Measurements from ENCODE around the gene GLRA1. TPM values are rescaled to one million over a fixed set of nuclear protein-coding genes. Genes with fewer than 3 reads are reported as not detected.
"Not testable (repeated sequence)": the region's sequence is repeated elsewhere in the genome, so short reads cannot be mapped to it uniquely, and the experiment has no call there.

GLRA1 gene
- total RNA-seq, 1 experiment from 2014 or later = not detected

- BruUV-seq (replicated peaks) = no TSS peak
- ChIA-PET POLR2A (no interaction called here), CTCF (no interaction called here)
- intact Hi-C loops (cut with micrococcal nuclease; ENCODE audit: unreplicated experiment) (no loop called here), in situ Hi-C loops (cut with HindIII; ENCODE audit: low pct_unique_long_range_greater_than_20kb, low sequenced_read_pairs) (no loop called here)
- no peaks in the 10 kb centered on the region for H3K27me3 ChIP-seq (ENCODE audit: control insufficient read depth, insufficient read depth, low read length)
- no peak for TF ChIP-seq TCF7L2 (IDR thresholded peaks at IDR 0.05; ENCODE audit: low read depth, low read length)
- TF ChIP-seq SIN3A (IDR thresholded peaks at IDR 0.05; ENCODE audit: borderline replicate concordance, insufficient read depth, low read depth, low read length) = no peak
- no peak for TF ChIP-seq POLR2AphosphoS5 (IDR thresholded peaks at IDR 0.05; ENCODE audit: low read depth, low read length)
- TF ChIP-seq REST (IDR thresholded peaks at IDR 0.05; ENCODE audit: insufficient read depth in 1 of 2, low read depth in 2 of 2, low read length in 1 of 2) = no peak
- no peak for TF ChIP-seq CTCF (IDR thresholded peaks at IDR 0.05)
- H3K4me1 ChIP-seq (ENCODE audit: control insufficient read depth, insufficient read depth, low read length) = no peaks in the 10 kb centered on the region
- no peaks in the 10 kb centered on the region for H3K9me3 ChIP-seq (ENCODE audit: control insufficient read depth, insufficient read depth, low read depth, low read length)
- no peak overlapping the region for H3K27ac ChIP-seq (ENCODE audit: low read length)
- no peak overlapping the region for H3K4me3 ChIP-seq (ENCODE audit: low read depth in 2 of 2, low read length in 2 of 2)
- ATAC-seq = no peak
- no peaks in the 10 kb centered on the region for H3K36me3 ChIP-seq (ENCODE audit: control insufficient read depth, insufficient read depth, low read length)
- no peak for DNase-seq (ENCODE audit: low read depth, low spot score)
Observed at GRCh38 chr5:151862811-151863472, 61.7 kb downstream of the GLRA1 start.

- POLR2A ChIA-PET; H3K27me3 ChIP-seq (ENCODE audit: control insufficient read depth, insufficient read depth, low read length); H3K27ac ChIP-seq (ENCODE audit: low read length); in situ Hi-C loops (cut with HindIII; ENCODE audit: low pct_unique_long_range_greater_than_20kb, low sequenced_read_pairs); CTCF ChIA-PET; intact Hi-C loops (cut with micrococcal nuclease; ENCODE audit: unreplicated experiment); H3K36me3 ChIP-seq (ENCODE audit: control insufficient read depth, insufficient read depth, low read length); BruUV-seq (replicated peaks); ATAC-seq; H3K4me3 ChIP-seq (ENCODE audit: low read depth in 2 of 2, low read length in 2 of 2); H3K9me3 ChIP-seq (ENCODE audit: control insufficient read depth, insufficient read depth, low read depth, low read length); H3K4me1 ChIP-seq (ENCODE audit: control insufficient read depth, insufficient read depth, low read length); DNase-seq (ENCODE audit: low read depth, low spot score): not testable (repeated sequence)
Observed at GRCh38 chr5:151860867-151861266, 63.8 kb downstream of the GLRA1 start.

GRCh38 chr5:151856861-151857260 lies 67.8 kb downstream of the GLRA1 start:
- Histone ChIP-seq H3K27ac (ENCODE audit: low read length) (no peak overlapping the region), H3K4me1 (ENCODE audit: control insufficient read depth, insufficient read depth, low read length) (no peaks in the 10 kb centered on the region), H3K27me3 (ENCODE audit: control insufficient read depth, insufficient read depth, low read length) (no peaks in the 10 kb centered on the region), H3K9me3 (ENCODE audit: control insufficient read depth, insufficient read depth, low read depth, low read length) (no peaks in the 10 kb centered on the region), H3K4me3 (ENCODE audit: low read depth in 2 of 2, low read length in 2 of 2) (no peak overlapping the region), H3K36me3 (ENCODE audit: control insufficient read depth, insufficient read depth, low read length) (no peaks in the 10 kb centered on the region)
- in situ Hi-C loops (cut with HindIII; ENCODE audit: low pct_unique_long_range_greater_than_20kb, low sequenced_read_pairs) = no loop called here
- CTCF ChIA-PET = no interaction called here
- TF ChIP-seq POLR2AphosphoS5 (IDR thresholded peaks at IDR 0.05; ENCODE audit: low read depth, low read length) (no peak), CTCF (IDR thresholded peaks at IDR 0.05) (no peak), REST (IDR thresholded peaks at IDR 0.05; ENCODE audit: insufficient read depth in 1 of 2, low read depth in 2 of 2, low read length in 1 of 2) (no peak), TCF7L2 (IDR thresholded peaks at IDR 0.05; ENCODE audit: low read depth, low read length) (no peak), SIN3A (IDR thresholded peaks at IDR 0.05; ENCODE audit: borderline replicate concordance, insufficient read depth, low read depth, low read length) (no peak)
- BruUV-seq (replicated peaks) = no TSS peak
- DNase-seq (ENCODE audit: low read depth, low spot score) (no peak), ATAC-seq (no peak)
- POLR2A ChIA-PET = no interaction called here
- intact Hi-C loops (cut with micrococcal nuclease; ENCODE audit: unreplicated experiment) = no loop called here
